GM12878 (cell line): ENCODE data around the gene GNB5. TPM values are rescaled to one million over a fixed set of nuclear protein-coding genes. Genes with fewer than 3 reads are reported as not detected.

Source experiments
- ATAC-seq: fragments of 200-7000 bp; cut with Tn5 transposase; 3 replicates; pipeline ENCODE4 v1.9.1; 2020; ENCODE audit warnings: mild to moderate bottlenecking, moderate library complexity
- BruUV-seq: library from RNA; stranded (reverse); fragments of 400-500 nt; replicated peaks from 2 replicates; lab custom pipeline; 2021; lab: Mats Ljungman, UMichigan
- CTCF ChIA-PET: fragments of 300-600 bp; sonication (Branson Sonifier 250); formaldehyde crosslinking; extraction: SDS; loops from one replicate; lab custom pipeline; 2021; ENCODE audit warnings: inconsistent platforms; lab: Yijun Ruan, JAX
- POLR2A ChIA-PET: fragments of 350-600 bp; formaldehyde crosslinking; extraction: SDS; loops from one replicate; lab custom pipeline; 2021; ENCODE audit warnings: inconsistent platforms; lab: Charles Lee
- RAD21 ChIA-PET: fragments of 300-600 bp; sonication (Branson Sonifier 250); formaldehyde crosslinking; loops from one replicate; lab custom pipeline; 2023; ENCODE audit warnings: antibody characterized with exemption; ENCODE audit not compliant: unreplicated experiment; lab: Charles Lee
- SMC1A ChIA-PET: fragments of 300-600 bp; sonication (Branson Sonifier 250); formaldehyde crosslinking; loops from one replicate; lab custom pipeline; 2023; ENCODE audit not compliant: unreplicated experiment, uncharacterized antibody; lab: Charles Lee
- DNase-seq: peaks from one replicate; pipeline ENCODE4 v3.0.0-alpha.2; 2011; ENCODE audit warnings: low read depth, low spot score
- FAIRE-seq: peaks from 3 replicates; lab custom pipeline; 2011; peaks lifted over from hg19 to GRCh38; lab: Jason Lieb, UNC
- H2AFZ ChIP-seq: 2 replicates; pipeline ENCODE4 v1.6.0; 2011; ENCODE audit warnings: low read depth, low read length, control low read depth; ENCODE audit not compliant: control insufficient read depth
- H3K27ac ChIP-seq: 2 replicates; pipeline ENCODE4 v1.5.1; 2011; ENCODE audit warnings: control low read depth; ENCODE audit not compliant: control insufficient read depth, insufficient read depth
- H3K27me3 ChIP-seq, 2 experiments: replicated peaks in 1 of 2; 2 replicates each; pipeline versions ENCODE4 v1.6.0 to v1.6.1; 2011; ENCODE audit warnings: low read length in 1 of 2; ENCODE audit not compliant: control insufficient read depth in 2 of 2, insufficient read depth in 2 of 2
- H3K36me3 ChIP-seq, 2 experiments: 2 replicates each; pipeline ENCODE4 v1.5.1; 2011; ENCODE audit warnings: low read length in 1 of 2; ENCODE audit not compliant: control insufficient read depth in 2 of 2, insufficient read depth in 2 of 2
- H3K4me1 ChIP-seq: 2 replicates; pipeline ENCODE4 v1.6.1; 2011; ENCODE audit warnings: mild to moderate bottlenecking, low read length, moderate library complexity, mixed read lengths; ENCODE audit not compliant: control insufficient read depth, insufficient read depth
- H3K4me2 ChIP-seq: 2 replicates; pipeline ENCODE4 v1.6.0; 2011; ENCODE audit warnings: control low read depth; ENCODE audit not compliant: control insufficient read depth, insufficient read depth
- H3K4me3 ChIP-seq: fragments of 200-600 bp; sonication (generic); 2 replicates; pipeline ENCODE4 v1.5.1; 2016
- H3K79me2 ChIP-seq: 2 replicates; pipeline ENCODE4 v1.6.0; 2011; ENCODE audit warnings: low read length; ENCODE audit not compliant: control insufficient read depth, insufficient read depth
- H3K9ac ChIP-seq: 2 replicates; pipeline ENCODE4 v1.8.0; 2011; ENCODE audit warnings: low read length, control low read depth, mixed read lengths; ENCODE audit not compliant: control insufficient read depth, insufficient read depth
- H3K9me3 ChIP-seq: replicated peaks from 3 replicates; pipeline ENCODE4 v1.5.1; 2011; ENCODE audit warnings: mild to moderate bottlenecking, low read length; ENCODE audit not compliant: control insufficient read depth, insufficient read depth
- H4K20me1 ChIP-seq: 2 replicates; pipeline ENCODE4 v1.6.0; 2011; ENCODE audit not compliant: control insufficient read depth, insufficient read depth
- BMI1 ChIP-seq: fragments of 450-650 bp; IDR thresholded peaks from 2 replicates; pipeline ENCODE4 v1.6.1; 2016; ENCODE audit warnings: mild to moderate bottlenecking, moderate library complexity, borderline replicate concordance
- CREM ChIP-seq: IDR thresholded peaks from 2 replicates; pipeline ENCODE4 v1.6.1; 2014; ENCODE audit warnings: antibody characterized with exemption, low read depth
- EED ChIP-seq: sonication (generic); IDR thresholded peaks from 2 replicates; pipeline ENCODE4 v1.6.1; 2016; ENCODE audit warnings: antibody characterized with exemption, low read depth
- FOXM1 ChIP-seq: IDR thresholded peaks from 2 replicates; pipeline ENCODE4 v1.6.1; 2012; ENCODE audit warnings: low read depth, mild to moderate bottlenecking, inconsistent platforms, low read length, moderate library complexity
- GABPA ChIP-seq: IDR thresholded peaks from 2 replicates; pipeline ENCODE4 v1.6.1; 2014; ENCODE audit warnings: antibody characterized with exemption, low read depth, mild to moderate bottlenecking, inconsistent platforms
- GATAD2B ChIP-seq: fragments of 450-650 bp; conservative IDR thresholded peaks from 2 replicates; pipeline ENCODE4 v1.6.1; 2017; ENCODE audit warnings: low read depth, mild to moderate bottlenecking, moderate library complexity
- IKZF1 ChIP-seq: fragments of 450-650 bp; conservative IDR thresholded peaks from 2 replicates; pipeline ENCODE4 v1.6.1; 2017; ENCODE audit warnings: antibody characterized with exemption, mild to moderate bottlenecking
- POLR2AphosphoS5 ChIP-seq: IDR thresholded peaks from 2 replicates; pipeline ENCODE4 v1.6.1; 2011; ENCODE audit warnings: mild to moderate bottlenecking, low read length, inconsistent platforms
- RUNX3 ChIP-seq: IDR thresholded peaks from 2 replicates; pipeline ENCODE4 v1.6.1; 2012; ENCODE audit warnings: low read length, inconsistent platforms
- SMC3 ChIP-seq: IDR thresholded peaks from 2 replicates; pipeline ENCODE4 v1.6.1; 2011; ENCODE audit warnings: low read length, improper control_type of control experiment, borderline replicate concordance
- SP1 ChIP-seq: IDR thresholded peaks from one replicate; pipeline ENCODE4 v1.6.1; 2011; ENCODE audit warnings: low read depth, low read length
- STAT1 ChIP-seq: fragments of 450-650 bp; conservative IDR thresholded peaks from 2 replicates; pipeline ENCODE4 v1.6.1; 2014; ENCODE audit warnings: antibody characterized with exemption, mild to moderate bottlenecking
- TCF3 ChIP-seq: IDR thresholded peaks from 2 replicates; pipeline ENCODE4 v1.6.1; 2012; ENCODE audit warnings: low read depth, mild to moderate bottlenecking, low read length, borderline replicate concordance; ENCODE audit not compliant: insufficient read depth
- ZNF24 ChIP-seq: fragments of 450-650 bp; IDR thresholded peaks from 2 replicates; pipeline ENCODE4 v1.6.1; 2017; ENCODE audit warnings: antibody characterized with exemption, mild to moderate bottlenecking
- ZNF592 ChIP-seq: fragments of 450-650 bp; IDR thresholded peaks from 2 replicates; pipeline ENCODE4 v1.6.1; 2017; ENCODE audit warnings: mild to moderate bottlenecking, moderate library complexity
- ZNF622 ChIP-seq: fragments of 450-650 bp; IDR thresholded peaks from 2 replicates; pipeline ENCODE4 v1.6.1; 2017; ENCODE audit warnings: mild to moderate bottlenecking, inconsistent platforms
- ZZZ3 ChIP-seq: IDR thresholded peaks from 2 replicates; pipeline ENCODE4 v1.6.1; 2011; ENCODE audit warnings: low read depth; ENCODE audit not compliant: control insufficient read depth, insufficient read length
- WGBS: methylation state at CpG from one replicate; pipeline ENCODE4 v1.1.6; 2016; ENCODE audit warnings: low lambda C conversion rate; ENCODE audit not compliant: insufficient replicate concordance, insufficient coverage; ENCODE audit errors: missing lambda C conversion rate; 5-methylcytosine and 5-hydroxymethylcytosine counted together
- in situ Hi-C: fragments of 300-500 bp; cut with MboI; formaldehyde crosslinking; loops from 9 replicates; pipeline ENCODE4 v1.14.3; 2018; ENCODE audit warnings: mixed read lengths
- intact Hi-C: fragments of 100-400 bp; cut with micrococcal nuclease; formaldehyde crosslinking; loops from one replicate; pipeline ENCODE4 v1.14.2; 2022; ENCODE audit not compliant: unreplicated experiment
- polyA plus RNA-seq, 11 experiments: library from polyadenylated mRNA; depleted of rRNA in 4 of 11; unstranded in 6 of 11; stranded (reverse) in 5 of 11; fragments of >200 nt; fragmentation: Nextera tagmentation in 4 of 11; fragmentation: Illumina TruSeq in 1 of 11; extraction: Ambion mirVana in 4 of 11; extraction: Trizol in 1 of 11; gene quantifications; 1 replicate in 1 of 11; 2 replicates in 10 of 11; pipeline versions ENCODE4 v1.2.1 to v1.2.3, GENCODE V29; 2011 to 2016; ENCODE audit warnings: inconsistent platforms in 2 of 11, missing spikeins in 2 of 11, low read depth in 1 of 11
- total RNA-seq, 4 experiments: library from RNA; depleted of rRNA in 3 of 4; stranded (reverse); fragments of >200 nt in 3 of 4; fragmentation: Illumina TruSeq in 1 of 4; extraction: Trizol in 1 of 4; gene quantifications; 2 replicates each; pipeline versions ENCODE4 v1.2.1 to v1.2.3, GENCODE V29; 2013 to 2021

GNB5 gene
- total and polyA plus RNA-seq, 10 of the 15 experiments (the other 5 are each of a cell fraction or from before 2014, with no cell fraction given): 2.4 to 25.9 (median 15.2) TPM

- Histone ChIP-seq H3K9me3 (no peaks in the 10 kb centered on the region), H2AFZ (no peak overlapping the region), H3K9ac (no peak overlapping the region), H3K4me3 (no peak overlapping the region), H3K27ac (no peak overlapping the region), H4K20me1 (no peaks in the 10 kb centered on the region), H3K4me1 (peaks cover 6% of the 10 kb centered on the region), H3K4me2 (no peak overlapping the region), H3K27me3 (no peaks in the 10 kb centered on the region), H3K79me2 (peaks cover 2% of the 10 kb centered on the region), H3K36me3 (no peaks in the 10 kb centered on the region; a peak in 1 of 4 replicates)
- FAIRE-seq (no peak), ATAC-seq (no peak), DNase-seq (no peak)
- SMC1A ChIA-PET: interaction anchor here (0.7 to 5.2 kb wide), 13 partner anchors 11 to 163 kb away, joined by 3 to 70 read pairs (median 3); no protein-coding TSS in a partner anchor
- RAD21 ChIA-PET: interaction anchor here (0.8 to 1.9 kb wide), 10 partner anchors 9 to 89 kb away, joined by 3 to 7 read pairs (median 4); no protein-coding TSS in a partner anchor
- POLR2A ChIA-PET: interaction anchor here (0.6 to 1.5 kb wide), 5 partner anchors 10 to 156 kb away, joined by 3 to 5 read pairs (median 3); no protein-coding TSS in a partner anchor
- in situ Hi-C loops: no loop called here
- no TSS peak for BruUV-seq
- WGBS: 88% methylated on average over 5 of the region's 5 CpGs
- TF ChIP-seq SP1 (no peak), RUNX3 (no peak), POLR2AphosphoS5 (no peak), TCF3 (no peak), ZNF592 (no peak), ZNF622 (no peak), STAT1 (no peak), ZNF24 (no peak), CREM (no peak), EED (no peak), FOXM1 (no peak), SMC3 (no peak), ZZZ3 (no peak), BMI1 (no peak), GABPA (no peak), IKZF1 (no peak), GATAD2B (no peak)
- intact Hi-C loops: no loop called here
- CTCF ChIA-PET: interaction anchor here (0.5 to 7.6 kb wide), 5 partner anchors 10 to 157 kb away, joined by 3 to 83 read pairs (median 4); no protein-coding TSS in a partner anchor
Measured at GRCh38 chr15:52069559-52069958, 121.6 kb downstream of the GNB5 start.
